Lower leg skin (tissue), 4 donors: ENCODE results near the gene PKD1L1. TPM values are rescaled to one million over a fixed set of nuclear protein-coding genes. Genes with fewer than 3 reads are reported as not detected.
A peak's percentile ranks its signal among the peaks of the same experiment; 100 is the strongest.

Source experiments
- DNase-seq, 2 donors: peaks; one replicate each; pipeline ENCODE4 v3.0.0-alpha.2; 2019; ENCODE audit warnings: low spot score in 2 of 2
- H3K4me3 ChIP-seq: fragments of 200-600 bp; sonication (generic); 2 replicates; pipeline ENCODE4 v1.5.1; 2017; ENCODE audit warnings: mild to moderate bottlenecking, low read depth; ENCODE audit not compliant: poor library complexity, severe bottlenecking
- POLR2A ChIP-seq, 2 donors: fragments of 450-650 bp; IDR thresholded peaks; one replicate each; pipeline ENCODE4 v1.6.1; 2016 to 2017; ENCODE audit warnings: antibody characterized with exemption in 2 of 2, mild to moderate bottlenecking in 1 of 2, moderate library complexity in 1 of 2
- WGBS, 2 donors: methylation state at CpG; one replicate each; pipeline ENCODE4 v1.1.5; 2018; 5-methylcytosine and 5-hydroxymethylcytosine counted together
- intact Hi-C: fragments of 100-400 bp; cut with DNase I; formaldehyde crosslinking; loops from one replicate; pipeline ENCODE4 v1.15.0; 2023; ENCODE audit warnings: low total_unique reads
- total RNA-seq, 4 donors: library from RNA; depleted of rRNA; stranded (reverse); fragments of >200 nt; gene quantifications; one replicate each; pipeline ENCODE4 v1.1.0, GENCODE V29; 2016
- TF ChIP-seq, protein P1 (sequence below), 3 donors: fragments of 450-650 bp; IDR thresholded peaks; one replicate each; pipeline ENCODE4 v1.5.1; 2016; ENCODE audit warnings: antibody characterized with exemption in 3 of 3, mild to moderate bottlenecking in 3 of 3, moderate library complexity in 2 of 3

Gene PKD1L1
- total RNA-seq, 4 donors from 2014 or later = 0.04 to 0.12 (median 0.07) TPM

DNA sequence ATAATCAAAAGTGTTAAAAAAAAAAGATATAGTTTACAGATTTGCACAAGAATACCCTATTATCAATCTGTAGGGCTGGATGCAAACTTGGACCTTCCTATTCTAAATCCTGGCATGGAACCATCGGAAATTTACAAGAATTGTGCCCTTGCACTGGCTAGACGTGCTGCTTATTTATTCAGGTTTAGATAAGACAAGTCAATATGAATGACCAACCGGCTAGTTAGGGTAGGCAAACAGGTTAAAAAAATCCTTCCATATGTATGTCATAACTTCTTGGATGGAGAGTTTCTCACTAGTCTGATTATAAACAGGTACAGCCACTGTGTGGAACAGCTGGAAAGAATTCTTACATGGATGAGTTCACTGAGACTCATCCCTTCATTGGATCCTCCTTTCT, 41.4 kb downstream of the PKD1L1 start:
- intact Hi-C loops = loop anchor here (5.0 kb wide), 1 partner anchor 1605 kb away; no protein-coding TSS in a partner anchor
- no peak overlapping the region for H3K4me3 ChIP-seq
- 79 to 82% methylated on average over 3 of the region's 3 CpGs for WGBS, 2 donors
- no peak for TF ChIP-seq POLR2A (IDR thresholded peaks at IDR 0.05)
- TF ChIP-seq, protein P1, sequence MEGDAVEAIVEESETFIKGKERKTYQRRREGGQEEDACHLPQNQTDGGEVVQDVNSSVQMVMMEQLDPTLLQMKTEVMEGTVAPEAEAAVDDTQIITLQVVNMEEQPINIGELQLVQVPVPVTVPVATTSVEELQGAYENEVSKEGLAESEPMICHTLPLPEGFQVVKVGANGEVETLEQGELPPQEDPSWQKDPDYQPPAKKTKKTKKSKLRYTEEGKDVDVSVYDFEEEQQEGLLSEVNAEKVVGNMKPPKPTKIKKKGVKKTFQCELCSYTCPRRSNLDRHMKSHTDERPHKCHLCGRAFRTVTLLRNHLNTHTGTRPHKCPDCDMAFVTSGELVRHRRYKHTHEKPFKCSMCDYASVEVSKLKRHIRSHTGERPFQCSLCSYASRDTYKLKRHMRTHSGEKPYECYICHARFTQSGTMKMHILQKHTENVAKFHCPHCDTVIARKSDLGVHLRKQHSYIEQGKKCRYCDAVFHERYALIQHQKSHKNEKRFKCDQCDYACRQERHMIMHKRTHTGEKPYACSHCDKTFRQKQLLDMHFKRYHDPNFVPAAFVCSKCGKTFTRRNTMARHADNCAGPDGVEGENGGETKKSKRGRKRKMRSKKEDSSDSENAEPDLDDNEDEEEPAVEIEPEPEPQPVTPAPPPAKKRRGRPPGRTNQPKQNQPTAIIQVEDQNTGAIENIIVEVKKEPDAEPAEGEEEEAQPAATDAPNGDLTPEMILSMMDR (IDR thresholded peaks at IDR 0.05) = no peak
- DNase-seq = no peak

DNA sequence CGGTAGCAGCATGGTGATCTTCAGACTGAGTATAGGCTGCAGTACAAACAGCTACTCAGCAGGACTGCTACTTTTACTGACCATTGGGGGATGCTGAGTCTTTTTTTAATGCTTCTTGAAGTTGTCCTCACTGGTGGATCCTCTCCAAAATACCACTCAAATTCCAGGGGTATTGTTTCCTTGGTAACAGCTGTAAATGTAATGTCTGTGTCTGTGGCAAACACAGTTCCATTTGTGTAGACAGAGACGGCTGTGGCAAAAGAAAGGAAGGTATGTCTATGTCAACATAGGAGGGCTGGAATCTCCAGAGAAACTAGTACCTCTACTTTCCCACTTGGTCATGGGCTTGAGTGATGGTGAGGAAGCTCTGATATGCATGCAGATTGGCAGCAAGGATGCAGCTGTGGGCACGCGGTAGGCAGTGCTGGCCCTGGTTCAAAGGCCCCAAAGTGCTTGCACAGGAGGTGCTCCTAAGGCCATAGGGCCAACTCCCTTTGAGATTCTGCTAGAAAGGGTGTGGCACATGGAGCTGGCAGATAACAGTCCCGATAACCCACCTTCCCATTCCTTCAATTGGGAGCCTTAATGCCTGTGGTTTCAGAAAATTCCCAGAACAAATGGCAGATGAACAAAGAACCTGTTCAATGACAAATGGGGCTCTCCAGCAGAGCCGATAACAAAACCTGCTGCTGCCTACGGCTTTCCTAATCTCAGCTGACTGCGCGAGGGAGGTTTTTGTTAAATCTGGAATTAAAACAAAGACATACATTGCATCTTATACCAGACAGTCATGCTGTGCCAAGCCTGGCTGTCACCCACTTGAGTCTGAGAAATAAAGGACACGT, 43.0 kb downstream of the PKD1L1 start:
- no peak overlapping the region for H3K4me3 ChIP-seq
- WGBS, 2 donors = 66 to 73% methylated on average over 10 of the region's 10 CpGs
- intact Hi-C loops = loop anchor here (5.0 kb wide), 1 partner anchor 1603 kb away; no protein-coding TSS in a partner anchor

DNA sequence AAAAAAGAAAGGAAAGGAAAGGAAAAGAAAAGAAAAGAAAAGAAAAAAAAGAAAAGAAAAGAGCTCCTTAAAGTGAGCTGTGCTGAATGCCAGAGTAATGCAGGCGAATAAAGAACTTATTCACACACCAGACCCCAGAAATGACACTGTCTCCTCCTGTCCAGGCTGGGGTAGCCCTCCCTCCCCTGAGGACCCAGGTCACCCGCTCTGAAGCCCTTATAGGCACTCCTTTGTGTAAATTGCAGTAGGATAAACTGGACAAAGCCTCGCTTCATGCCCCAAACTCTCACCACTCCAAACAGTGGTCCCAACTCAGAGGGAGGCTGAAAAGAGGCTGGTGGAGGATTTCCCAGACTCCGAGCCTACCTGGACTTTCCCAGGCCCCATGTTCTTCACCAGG, 46.3 kb downstream of the PKD1L1 start:
- 77% methylated on average over 4 of the region's 4 CpGs for WGBS, 2 donors
- TF ChIP-seq POLR2A (IDR thresholded peaks at IDR 0.05) = no peak
- TF ChIP-seq, protein P1 (IDR thresholded peaks at IDR 0.05) = no peak
- DNase-seq = peak in 1 of 2 donors; percentile 32
- no peak overlapping the region for H3K4me3 ChIP-seq
- intact Hi-C loops = no loop called here

More for the DNA sequence above, 43.0 kb downstream of the PKD1L1 start:
- no peak for TF ChIP-seq POLR2A (IDR thresholded peaks at IDR 0.05)
- peak in 1 of 2 donors; percentile 72 for DNase-seq

DNA sequence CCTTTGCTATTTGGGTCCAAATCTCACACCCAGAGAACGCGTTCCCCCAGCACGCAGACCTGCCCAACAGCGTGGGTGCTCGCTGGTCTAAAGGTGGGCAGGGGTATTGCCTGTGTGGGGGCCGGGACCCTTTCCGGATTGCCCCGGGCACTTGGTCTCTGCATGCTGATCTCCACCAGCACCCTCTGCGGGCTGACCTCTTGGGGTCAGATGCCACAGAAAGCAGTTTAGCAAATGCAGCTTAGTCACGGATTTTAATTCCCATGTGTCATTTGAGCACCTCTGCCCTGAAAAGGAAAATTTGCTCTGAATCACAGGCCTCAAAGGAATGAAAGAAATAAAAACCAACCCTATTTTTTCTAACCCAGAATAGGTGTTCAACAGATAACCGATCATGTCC, 46.7 kb downstream of the PKD1L1 start:
- peak in 1 of 2 donors; percentile 80 for DNase-seq
- intact Hi-C loops = no loop called here
- no peak for TF ChIP-seq POLR2A (IDR thresholded peaks at IDR 0.05)
- TF ChIP-seq, protein P1 (IDR thresholded peaks at IDR 0.05) = no peak
- H3K4me3 ChIP-seq = no peak overlapping the region
- 71 to 75% methylated on average over 11 of the region's 11 CpGs for WGBS, 2 donors

DNA sequence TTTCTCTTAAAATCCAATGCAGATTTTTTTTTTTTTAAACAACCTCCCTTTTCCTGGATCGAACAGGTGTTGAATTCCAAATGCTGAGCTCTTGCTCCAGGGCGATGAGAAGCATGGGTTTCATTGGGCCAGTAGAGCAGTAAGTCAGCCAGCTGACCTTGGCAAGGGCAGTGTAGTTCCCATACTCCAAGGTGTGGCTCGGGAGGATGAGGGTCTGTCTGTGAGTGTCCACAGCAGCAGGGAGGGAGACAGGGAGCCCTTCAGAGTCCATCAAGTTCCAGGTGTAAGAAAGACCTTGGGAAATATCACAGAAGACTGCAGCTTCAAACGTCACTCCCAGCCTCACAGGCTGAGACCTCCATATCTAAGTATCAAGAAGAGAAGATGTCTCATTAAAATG, 50.4 kb downstream of the PKD1L1 start:
- peak in 1 of 2 donors; percentile 69 for DNase-seq
- intact Hi-C loops = no loop called here
- TF ChIP-seq, protein P1 (IDR thresholded peaks at IDR 0.05) = no peak
- TF ChIP-seq POLR2A (IDR thresholded peaks at IDR 0.05) = no peak
- WGBS, 2 donors = 82% methylated on average over 4 of the region's 4 CpGs
- H3K4me3 ChIP-seq = no peak overlapping the region

DNA sequence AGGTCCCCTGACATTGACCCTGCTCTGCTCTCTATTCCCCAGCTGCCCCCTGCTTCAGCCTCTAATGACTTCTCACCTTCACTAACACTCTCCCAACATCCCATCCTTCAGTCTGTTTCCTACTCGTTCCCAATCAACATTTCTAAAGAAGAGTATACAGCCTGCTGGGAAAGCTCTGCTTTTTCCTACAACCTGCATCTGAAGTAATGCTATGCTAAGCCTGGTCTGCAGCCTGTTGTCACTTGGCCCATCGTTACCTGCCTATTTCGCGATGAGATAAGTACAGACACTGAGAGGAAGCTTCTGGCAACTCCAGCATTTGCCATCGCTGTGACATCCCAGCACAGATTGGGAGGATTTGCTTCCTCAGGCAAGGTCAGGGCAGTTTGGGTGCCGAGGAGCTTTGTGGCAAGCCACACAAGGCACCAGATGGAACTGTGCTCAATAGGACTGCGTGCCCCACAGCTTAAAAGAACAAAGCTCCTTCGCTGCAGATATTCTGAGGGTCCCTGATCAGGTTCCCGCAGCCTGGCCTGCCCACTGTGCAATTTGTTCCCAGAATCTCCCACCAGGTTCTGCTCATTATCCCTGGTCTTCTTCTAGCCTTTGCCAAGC, 51.4 kb downstream of the PKD1L1 start:
- H3K4me3 ChIP-seq = no peak overlapping the region
- peak in 1 of 2 donors; percentile 53 for DNase-seq
- TF ChIP-seq, protein P1 (IDR thresholded peaks at IDR 0.05) = no peak
- TF ChIP-seq POLR2A (IDR thresholded peaks at IDR 0.05) = no peak
- intact Hi-C loops = no loop called here
- 56 to 66% methylated on average over 9 of the region's 9 CpGs for WGBS, 2 donors
